Measurements from ENCODE around the gene PEDS1. TPM values are rescaled to one million over a fixed set of nuclear protein-coding genes. Genes with fewer than 3 reads are reported as not detected.

The PEDS1 gene
- total and polyA plus RNA-seq, 2 of the 13 experiments (the other 11 are each of a cell fraction or from before 2014, with no cell fraction given), result 30.5 to 93.9 TPM

GRCh38 chr20:50190251-50191064 lies 36.9 kb upstream of the PEDS1 start, which contains the start of gene CEBPB (continued):
- TF ChIP-seq ZHX1 (CRISPR knock-in tag; IDR thresholded peaks at IDR 0.05; ENCODE audit: low read depth), result 0 out of 2 replicates have a peak, but pooled peaks have one; percentile 37
- no peak; the same call in 1 of the 2 replicates for TF ChIP-seq ETV5 (CRISPR knock-in tag; IDR thresholded peaks at IDR 0.05; ENCODE audit: borderline replicate concordance)
- TF ChIP-seq NFE2 (CRISPR knock-in tag; IDR thresholded peaks at IDR 0.05), result peak; percentile 78; the same call in 1 of the 2 replicates
- peak; percentile 81; the same call in 1 of the 2 replicates for TF ChIP-seq BORCS8-MEF2B (CRISPR knock-in tag; IDR thresholded peaks at IDR 0.05)
- TF ChIP-seq ZNF878 (CRISPR knock-in tag; IDR thresholded peaks at IDR 0.05), result peak; percentile 98
- peak; percentile 88 for TF ChIP-seq ZFY (CRISPR knock-in tag; IDR thresholded peaks at IDR 0.05)
- TF ChIP-seq MIXL1 (CRISPR knock-in tag; IDR thresholded peaks at IDR 0.05), result peak; percentile 65; the same call in 1 of the 2 replicates
- peak; percentile 64 for TF ChIP-seq HOXA3 (CRISPR knock-in tag; IDR thresholded peaks at IDR 0.05)
- TF ChIP-seq POLR2A (IDR thresholded peaks at IDR 0.05; ENCODE audit: insufficient read depth in 1 of 2, low read depth in 2 of 2, low read length in 2 of 2), result peak in 1 of 2 experiments; percentile 99; a peak in 2 of 4 replicates
- no peak for TF ChIP-seq ZNF30 (CRISPR knock-in tag; IDR thresholded peaks at IDR 0.05)
- TF ChIP-seq ZZZ3 (CRISPR knock-in tag; IDR thresholded peaks at IDR 0.05; ENCODE audit: borderline replicate concordance), result no peak
- peak; percentile 90; the same call in 1 of the 2 replicates for TF ChIP-seq MTF1 (CRISPR knock-in tag; IDR thresholded peaks at IDR 0.05)
- no peak for TF ChIP-seq ZNF660 (CRISPR knock-in tag; IDR thresholded peaks at IDR 0.05; ENCODE audit: borderline replicate concordance, low read depth)
- no peak for TF ChIP-seq NONO (IDR thresholded peaks at IDR 0.05)
- TF ChIP-seq NONO (CRISPR knock-in tag; conservative IDR thresholded peaks at IDR 0.05), result peak; percentile 88
- no peak; the same call in 1 of the 2 replicates for TF ChIP-seq ZNF562 (CRISPR knock-in tag; IDR thresholded peaks at IDR 0.05; ENCODE audit: borderline replicate concordance)
- peak; percentile 75 for TF ChIP-seq ZNF710 (CRISPR knock-in tag; IDR thresholded peaks at IDR 0.05; ENCODE audit: borderline replicate concordance)
- TF ChIP-seq SP2 (CRISPR knock-in tag; IDR thresholded peaks at IDR 0.05), result peak; percentile 10
- TF ChIP-seq GATAD1 (CRISPR knock-in tag; IDR thresholded peaks at IDR 0.05), result peak; percentile 49; the same call in 1 of the 2 replicates
- TF ChIP-seq ZNF354B (CRISPR knock-in tag; IDR thresholded peaks at IDR 0.05), result no peak
- TF ChIP-seq ZNF121 (CRISPR knock-in tag; IDR thresholded peaks at IDR 0.05), result peak; percentile 77
- TF ChIP-seq ZNF605 (CRISPR knock-in tag; IDR thresholded peaks at IDR 0.05), result peak; percentile 65
- TF ChIP-seq RFXANK (CRISPR knock-in tag; IDR thresholded peaks at IDR 0.05), result peak; percentile 98
- TF ChIP-seq ZNF569 (CRISPR knock-in tag; IDR thresholded peaks at IDR 0.05; ENCODE audit: borderline replicate concordance), result no peak
- no peak for TF ChIP-seq CBX2 (IDR thresholded peaks at IDR 0.05; ENCODE audit: low read depth, low read length)
- TF ChIP-seq CBX2 (CRISPR knock-in tag; IDR thresholded peaks at IDR 0.05; ENCODE audit: low read depth), result peak; percentile 61; the same call in 1 of the 2 replicates
- peak; percentile 73 for TF ChIP-seq KAT8 (CRISPR knock-in tag; IDR thresholded peaks at IDR 0.05)
- TF ChIP-seq TOPORS (CRISPR knock-in tag; IDR thresholded peaks at IDR 0.05), result peak; percentile 54; the same call in 1 of the 2 replicates
- peak; percentile 85 for TF ChIP-seq ISL2 (CRISPR knock-in tag; IDR thresholded peaks at IDR 0.05)

All from HepG2 (cell line).